Stomach (tissue), 4 donors: ENCODE measurements around the gene PYHIN1.

ENCODE experiments used
- POLR2A ChIP-seq, 4 donors: fragments of 450-650 bp; IDR thresholded peaks; one replicate each; pipeline ENCODE4 v1.6.1; 2016; ENCODE audit warnings: antibody characterized with exemption in 4 of 4, control low read depth in 2 of 4, mild to moderate bottlenecking in 1 of 4, moderate library complexity in 1 of 4
- TF ChIP-seq, protein P1 (sequence below), 7 experiments: fragments of 450-650 bp in 4 of 7; fragments of 200-600 bp in 3 of 7; sonication (generic) in 3 of 7; IDR thresholded peaks; one replicate each; pipeline ENCODE4 v1.5.1; 2016 to 2019; ENCODE audit warnings: antibody characterized with exemption in 7 of 7, control low read depth in 2 of 7, mild to moderate bottlenecking in 1 of 7

DNA sequence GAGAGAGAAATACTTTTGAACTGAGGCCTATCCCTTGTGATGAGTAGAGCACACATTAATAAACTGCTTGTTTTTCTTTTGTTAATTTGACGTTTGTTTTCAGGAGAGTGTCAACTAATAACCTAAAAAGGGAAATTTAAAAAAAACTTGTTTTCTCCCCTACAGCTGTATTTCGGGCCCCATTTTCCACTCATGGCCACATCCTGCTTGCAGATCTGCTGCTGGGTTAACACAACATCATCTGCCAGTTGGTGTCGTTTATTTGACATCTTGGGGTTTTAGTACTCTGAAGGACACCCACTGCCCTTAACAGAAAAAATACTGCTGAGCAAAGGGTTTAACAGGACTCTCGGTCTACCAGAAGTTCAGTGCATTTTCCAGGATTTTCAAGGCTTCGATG lies 848 bp upstream of the PYHIN1 start:
- TF ChIP-seq, protein P1, sequence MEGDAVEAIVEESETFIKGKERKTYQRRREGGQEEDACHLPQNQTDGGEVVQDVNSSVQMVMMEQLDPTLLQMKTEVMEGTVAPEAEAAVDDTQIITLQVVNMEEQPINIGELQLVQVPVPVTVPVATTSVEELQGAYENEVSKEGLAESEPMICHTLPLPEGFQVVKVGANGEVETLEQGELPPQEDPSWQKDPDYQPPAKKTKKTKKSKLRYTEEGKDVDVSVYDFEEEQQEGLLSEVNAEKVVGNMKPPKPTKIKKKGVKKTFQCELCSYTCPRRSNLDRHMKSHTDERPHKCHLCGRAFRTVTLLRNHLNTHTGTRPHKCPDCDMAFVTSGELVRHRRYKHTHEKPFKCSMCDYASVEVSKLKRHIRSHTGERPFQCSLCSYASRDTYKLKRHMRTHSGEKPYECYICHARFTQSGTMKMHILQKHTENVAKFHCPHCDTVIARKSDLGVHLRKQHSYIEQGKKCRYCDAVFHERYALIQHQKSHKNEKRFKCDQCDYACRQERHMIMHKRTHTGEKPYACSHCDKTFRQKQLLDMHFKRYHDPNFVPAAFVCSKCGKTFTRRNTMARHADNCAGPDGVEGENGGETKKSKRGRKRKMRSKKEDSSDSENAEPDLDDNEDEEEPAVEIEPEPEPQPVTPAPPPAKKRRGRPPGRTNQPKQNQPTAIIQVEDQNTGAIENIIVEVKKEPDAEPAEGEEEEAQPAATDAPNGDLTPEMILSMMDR (IDR thresholded peaks at IDR 0.05): no peak
- TF ChIP-seq POLR2A (IDR thresholded peaks at IDR 0.05): no peak
